Type B pancreatic cell (in vitro differentiated cells): ENCODE data around the gene PKNOX2. TPM values are rescaled to one million over a fixed set of nuclear protein-coding genes. Genes with fewer than 3 reads are reported as not detected.

ENCODE experiments used
- DNase-seq: peaks from one replicate; pipeline ENCODE4 v3.0.0; 2021; ENCODE audit warnings: mixed read lengths; ENCODE audit not compliant: unreplicated experiment; ENCODE audit errors: extremely low spot score
- H3K27ac Mint-ChIP-seq: 2 replicates; pipeline ENCODE4 v1.8.0; 2021; ENCODE audit warnings: mild to moderate bottlenecking, mixed read lengths
- H3K27me3 Mint-ChIP-seq: 2 replicates; pipeline ENCODE4 v1.8.0; 2021; ENCODE audit warnings: mixed read lengths
- H3K36me3 Mint-ChIP-seq: 2 replicates; pipeline ENCODE4 v1.8.0; 2021; ENCODE audit warnings: mixed read lengths
- H3K4me1 Mint-ChIP-seq: one replicate; pipeline ENCODE4 v1.8.0; 2021; ENCODE audit warnings: mixed read lengths; ENCODE audit not compliant: unreplicated experiment
- H3K4me3 Mint-ChIP-seq: 2 replicates; pipeline ENCODE4 v1.8.0; 2021; ENCODE audit warnings: mild to moderate bottlenecking, mixed read lengths
- H3K9me3 Mint-ChIP-seq: 2 replicates; pipeline ENCODE4 v1.8.0; 2021; ENCODE audit warnings: mixed read lengths
- CTCF ChIP-seq: fragments of 200-600 bp; sonication (generic); conservative IDR thresholded peaks from 2 replicates; pipeline ENCODE4 v1.5.0; 2021; ENCODE audit warnings: antibody characterized with exemption, mild to moderate bottlenecking
- total RNA-seq: library from RNA; stranded (reverse); gene quantifications from 2 replicates; pipeline ENCODE4 v1.2.1, GENCODE V29; 2021; ENCODE audit warnings: low replicate concordance

PKNOX2 gene
- total RNA-seq, 1 donor from 2014 or later, result 15.3 TPM

GRCh38 chr11:125465255-125465654 lies 300.7 kb downstream of the PKNOX2 start:
- Mint-ChIP-seq H3K36me3 (no peaks in the 10 kb centered on the region), H3K9me3 (no peaks in the 10 kb centered on the region), H3K4me1 (no peaks in the 10 kb centered on the region), H3K4me3 (no peak overlapping the region), H3K27me3 (peaks cover 5% of the 10 kb centered on the region), H3K27ac (no peak overlapping the region)
- TF ChIP-seq CTCF, result no peak
- no peak for DNase-seq

DNA sequence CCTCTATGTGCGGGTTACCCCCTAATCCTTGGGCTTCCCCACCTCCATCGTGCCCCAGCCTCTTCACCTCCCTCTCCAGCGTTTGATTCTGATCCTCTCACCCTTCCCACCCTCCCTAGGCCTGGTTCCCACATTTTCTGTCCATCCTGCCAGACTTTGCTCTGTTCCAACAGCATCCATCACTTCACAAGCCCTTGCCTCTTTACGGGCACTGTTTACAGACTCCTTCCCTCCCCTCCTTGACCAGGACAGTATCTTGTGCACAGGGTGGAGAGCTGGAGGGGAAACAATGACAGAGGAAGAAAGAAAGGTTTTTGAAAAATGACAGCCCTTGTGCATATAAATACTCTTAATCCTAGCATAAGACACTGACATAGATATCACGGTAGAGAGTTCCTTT lies 301.1 kb downstream of the PKNOX2 start:
- DNase-seq, result no peak
- no peak overlapping the region for H3K4me3 Mint-ChIP-seq
- H3K27ac Mint-ChIP-seq, result no peak overlapping the region
- no peaks in the 10 kb centered on the region for H3K36me3 Mint-ChIP-seq
- H3K9me3 Mint-ChIP-seq, result no peaks in the 10 kb centered on the region
- H3K27me3 Mint-ChIP-seq, result peaks cover 5% of the 10 kb centered on the region
- no peaks in the 10 kb centered on the region for H3K4me1 Mint-ChIP-seq
- TF ChIP-seq CTCF, result no peak

DNA sequence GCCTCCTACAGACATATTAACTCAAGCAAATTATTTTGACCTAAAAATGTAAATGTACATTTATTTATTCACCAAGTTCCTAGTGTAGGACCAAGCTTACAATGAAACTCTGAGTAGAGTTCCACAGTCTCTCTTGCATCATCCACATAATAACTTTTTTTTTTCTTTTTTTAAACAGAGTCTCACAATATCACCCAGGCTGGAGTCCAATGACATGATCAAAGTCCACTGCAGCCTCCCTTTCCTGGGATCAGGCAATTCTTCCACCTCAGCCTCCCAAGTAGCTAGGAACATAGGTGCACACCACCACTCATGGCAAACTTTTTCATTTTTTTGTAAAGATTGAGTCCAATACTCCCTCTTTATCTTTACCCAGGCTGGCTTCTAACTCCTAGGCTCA lies 303.5 kb downstream of the PKNOX2 start:
- no peaks in the 10 kb centered on the region for H3K4me1 Mint-ChIP-seq
- DNase-seq, result no peak
- H3K36me3 Mint-ChIP-seq, result no peaks in the 10 kb centered on the region
- peaks cover 5% of the 10 kb centered on the region for H3K27me3 Mint-ChIP-seq
- no peak overlapping the region for H3K4me3 Mint-ChIP-seq
- H3K9me3 Mint-ChIP-seq, result no peaks in the 10 kb centered on the region
- TF ChIP-seq CTCF, result no peak
- H3K27ac Mint-ChIP-seq, result no peak overlapping the region

- Mint-ChIP-seq H3K4me1 (no peaks in the 10 kb centered on the region), H3K27me3 (peaks cover 5% of the 10 kb centered on the region), H3K4me3 (no peak overlapping the region), H3K27ac (no peak overlapping the region), H3K36me3 (no peaks in the 10 kb centered on the region), H3K9me3 (no peaks in the 10 kb centered on the region)
- no peak for DNase-seq
- TF ChIP-seq CTCF, result no peak
These were observed 304.3 kb downstream of the PKNOX2 start for GRCh38 chr11:125468852-125469251.

GRCh38 chr11:125470355-125470754 lies 305.8 kb downstream of the PKNOX2 start:
- H3K4me1 Mint-ChIP-seq, result no peaks in the 10 kb centered on the region
- H3K27ac Mint-ChIP-seq, result no peak overlapping the region
- no peaks in the 10 kb centered on the region for H3K27me3 Mint-ChIP-seq
- no peak for DNase-seq
- no peaks in the 10 kb centered on the region for H3K9me3 Mint-ChIP-seq
- no peak for TF ChIP-seq CTCF
- H3K4me3 Mint-ChIP-seq, result no peak overlapping the region
- H3K36me3 Mint-ChIP-seq, result no peaks in the 10 kb centered on the region

DNA sequence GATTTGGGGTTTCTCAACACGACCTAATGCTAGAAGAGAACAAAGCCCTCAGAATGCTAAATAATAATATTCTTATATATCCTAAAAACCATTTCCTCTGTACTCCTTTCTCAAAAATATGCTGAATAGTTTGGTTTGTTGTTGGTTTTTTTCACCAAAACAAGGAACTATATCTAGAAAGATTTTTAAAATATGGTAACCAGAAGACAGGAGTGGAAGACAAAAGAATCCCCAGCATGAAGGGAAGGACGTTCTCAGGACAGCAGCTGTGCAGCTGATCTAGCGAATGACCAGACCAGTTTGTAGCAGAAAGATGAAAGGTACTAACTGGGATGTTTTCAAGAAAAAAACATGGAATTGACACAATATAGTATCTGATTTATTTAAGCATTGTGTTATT lies 312.2 kb downstream of the PKNOX2 start:
- TF ChIP-seq CTCF, result no peak
- H3K27ac Mint-ChIP-seq, result no peak overlapping the region
- no peaks in the 10 kb centered on the region for H3K4me1 Mint-ChIP-seq
- H3K27me3 Mint-ChIP-seq, result no peaks in the 10 kb centered on the region
- H3K4me3 Mint-ChIP-seq, result no peak overlapping the region
- no peaks in the 10 kb centered on the region for H3K36me3 Mint-ChIP-seq
- no peak for DNase-seq
- H3K9me3 Mint-ChIP-seq, result no peaks in the 10 kb centered on the region
